Choroid plexus epithelial cell (primary cell): ENCODE data around the gene CDH4.
A peak's percentile ranks its signal among the peaks of the same experiment; 100 is the strongest.

ENCODE experiments used
- DNase-seq: peaks from one replicate; pipeline ENCODE4 v3.0.0-alpha.2; 2010; ENCODE audit warnings: low read depth
- H3K4me3 ChIP-seq: 2 replicates; pipeline ENCODE4 v1.5.1; 2011; ENCODE audit warnings: low read depth, mild to moderate bottlenecking, control low read depth, low read length, moderate library complexity
- CTCF ChIP-seq: conservative IDR thresholded peaks from 2 replicates; pipeline ENCODE4 v1.5.1; 2011; ENCODE audit warnings: low read depth, mild to moderate bottlenecking, control low read depth, inconsistent platforms, low read length, moderate library complexity

The CDH4 gene

GRCh38 chr20:61748376-61748775 lies 496.3 kb downstream of the CDH4 start:
- peak; percentile 54 for DNase-seq
- TF ChIP-seq CTCF, result no peak
- no peak overlapping the region for H3K4me3 ChIP-seq

- H3K4me3 ChIP-seq, result no peak overlapping the region
- DNase-seq, result no peak
- TF ChIP-seq CTCF, result no peak
These were observed 497.5 kb downstream of the CDH4 start for GRCh38 chr20:61749406-61750075.

GRCh38 chr20:61750093-61750492 lies 498.0 kb downstream of the CDH4 start:
- no peak for TF ChIP-seq CTCF
- no peak for DNase-seq
- no peak overlapping the region for H3K4me3 ChIP-seq

- DNase-seq, result no peak
- TF ChIP-seq CTCF, result no peak
- H3K4me3 ChIP-seq, result no peak overlapping the region
These were observed 500.5 kb downstream of the CDH4 start for GRCh38 chr20:61752576-61752975.

- peak; percentile 70 for DNase-seq
- no peak for TF ChIP-seq CTCF
- no peak overlapping the region for H3K4me3 ChIP-seq
These were observed 501.4 kb downstream of the CDH4 start for GRCh38 chr20:61753316-61753942.

- no peak for DNase-seq
- H3K4me3 ChIP-seq, result no peak overlapping the region
- TF ChIP-seq CTCF, result no peak
These were observed 502.2 kb downstream of the CDH4 start for GRCh38 chr20:61753987-61754956.
